ENCODE results near the gene MEA1. TPM values are rescaled to one million over a fixed set of nuclear protein-coding genes. Genes with fewer than 3 reads are reported as not detected.
A peak's percentile ranks its signal among the peaks of the same experiment; 100 is the strongest.

The MEA1 gene
- total RNA-seq, 1 experiment from 2014 or later, result 77.6 TPM

- CTCF ChIA-PET, result no interaction called here
- H4K20me1 ChIP-seq (ENCODE audit: insufficient read depth), result no peaks in the 10 kb centered on the region
- H2AFZ ChIP-seq, result no peak overlapping the region
- no TSS peak for BruUV-seq (replicated peaks)
- H3K4me1 ChIP-seq (replicated peaks; ENCODE audit: insufficient read depth), result peaks cover 40% of the 10 kb centered on the region
- no peak for DNase-seq
- peaks cover 6% of the 10 kb centered on the region; the same call in 1 of the 2 replicates for H3K36me3 ChIP-seq (ENCODE audit: low read depth)
- no peak overlapping the region for H3K4me2 ChIP-seq
- intact Hi-C loops (cut with micrococcal nuclease; ENCODE audit: unreplicated experiment), result no loop called here
- peaks cover 45% of the 10 kb centered on the region for H3F3A ChIP-seq (ENCODE audit: insufficient read depth, low read depth)
- TF ChIP-seq EZH2 (IDR thresholded peaks at IDR 0.05; ENCODE audit: low read depth), result no peak
- TF ChIP-seq, protein P1, sequence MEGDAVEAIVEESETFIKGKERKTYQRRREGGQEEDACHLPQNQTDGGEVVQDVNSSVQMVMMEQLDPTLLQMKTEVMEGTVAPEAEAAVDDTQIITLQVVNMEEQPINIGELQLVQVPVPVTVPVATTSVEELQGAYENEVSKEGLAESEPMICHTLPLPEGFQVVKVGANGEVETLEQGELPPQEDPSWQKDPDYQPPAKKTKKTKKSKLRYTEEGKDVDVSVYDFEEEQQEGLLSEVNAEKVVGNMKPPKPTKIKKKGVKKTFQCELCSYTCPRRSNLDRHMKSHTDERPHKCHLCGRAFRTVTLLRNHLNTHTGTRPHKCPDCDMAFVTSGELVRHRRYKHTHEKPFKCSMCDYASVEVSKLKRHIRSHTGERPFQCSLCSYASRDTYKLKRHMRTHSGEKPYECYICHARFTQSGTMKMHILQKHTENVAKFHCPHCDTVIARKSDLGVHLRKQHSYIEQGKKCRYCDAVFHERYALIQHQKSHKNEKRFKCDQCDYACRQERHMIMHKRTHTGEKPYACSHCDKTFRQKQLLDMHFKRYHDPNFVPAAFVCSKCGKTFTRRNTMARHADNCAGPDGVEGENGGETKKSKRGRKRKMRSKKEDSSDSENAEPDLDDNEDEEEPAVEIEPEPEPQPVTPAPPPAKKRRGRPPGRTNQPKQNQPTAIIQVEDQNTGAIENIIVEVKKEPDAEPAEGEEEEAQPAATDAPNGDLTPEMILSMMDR (conservative IDR thresholded peaks at IDR 0.05), result no peak
- H3K9me2 ChIP-seq (ENCODE audit: insufficient read depth), result no peaks in the 10 kb centered on the region
- H3K27me3 ChIP-seq (ENCODE audit: insufficient read depth, low read depth), result no peaks in the 10 kb centered on the region
- H3K27ac ChIP-seq, result no peak overlapping the region
- no peaks in the 10 kb centered on the region for H3K9me3 ChIP-seq (ENCODE audit: insufficient read depth, low read depth)
- peaks cover 22% of the 10 kb centered on the region for H3K79me2 ChIP-seq (ENCODE audit: low read depth)
- POLR2A ChIA-PET (ENCODE audit: unreplicated experiment), result interaction anchor here (0.5 kb wide), 1 partner anchor 33 kb away, joined by 6 read pairs; no protein-coding TSS in a partner anchor
- no peak overlapping the region for H3K4me3 ChIP-seq
These were observed 39.8 kb downstream of the MEA1 start for GRCh38 chr6:42973926-42974325.

- peaks cover 30% of the 10 kb centered on the region for H3K4me1 ChIP-seq (replicated peaks; ENCODE audit: insufficient read depth)
- H3K36me3 ChIP-seq (ENCODE audit: low read depth), result peaks cover 6% of the 10 kb centered on the region; the same call in 1 of the 2 replicates
- ChIA-PET POLR2A (ENCODE audit: unreplicated experiment) (no interaction called here), CTCF (no interaction called here)
- H3K9me3 ChIP-seq (ENCODE audit: insufficient read depth, low read depth), result no peaks in the 10 kb centered on the region
- no peak overlapping the region for H2AFZ ChIP-seq
- peaks cover 39% of the 10 kb centered on the region for H3F3A ChIP-seq (ENCODE audit: insufficient read depth, low read depth)
- no peak for DNase-seq
- H3K27ac ChIP-seq, result peak overlapping the region; percentile 66
- no peak overlapping the region for H3K4me3 ChIP-seq
- no peaks in the 10 kb centered on the region for H3K9me2 ChIP-seq (ENCODE audit: insufficient read depth)
- H3K27me3 ChIP-seq (ENCODE audit: insufficient read depth, low read depth), result no peaks in the 10 kb centered on the region
- H4K20me1 ChIP-seq (ENCODE audit: insufficient read depth), result no peaks in the 10 kb centered on the region
- no peak overlapping the region for H3K4me2 ChIP-seq
- H3K79me2 ChIP-seq (ENCODE audit: low read depth), result peaks cover 7% of the 10 kb centered on the region
- TF ChIP-seq, protein P1 (conservative IDR thresholded peaks at IDR 0.05), result no peak
- TF ChIP-seq EZH2 (IDR thresholded peaks at IDR 0.05; ENCODE audit: low read depth), result no peak
- intact Hi-C loops (cut with micrococcal nuclease; ENCODE audit: unreplicated experiment), result no loop called here
- no TSS peak for BruUV-seq (replicated peaks)
These were observed 41.9 kb downstream of the MEA1 start for GRCh38 chr6:42971746-42972327.

GRCh38 chr6:42970871-42971612 is 42.7 kb downstream of the MEA1 start:
- peak overlapping the region; percentile 66 for H3K27ac ChIP-seq
- TF ChIP-seq, protein P1 (conservative IDR thresholded peaks at IDR 0.05), result no peak
- TF ChIP-seq EZH2 (IDR thresholded peaks at IDR 0.05; ENCODE audit: low read depth), result no peak
- H2AFZ ChIP-seq, result no peak overlapping the region
- H3K79me2 ChIP-seq (ENCODE audit: low read depth), result no peaks in the 10 kb centered on the region
- no peaks in the 10 kb centered on the region for H4K20me1 ChIP-seq (ENCODE audit: insufficient read depth)
- no peaks in the 10 kb centered on the region; the same call in 1 of the 2 replicates for H3K36me3 ChIP-seq (ENCODE audit: low read depth)
- intact Hi-C loops (cut with micrococcal nuclease; ENCODE audit: unreplicated experiment), result no loop called here
- no TSS peak for BruUV-seq (replicated peaks)
- H3F3A ChIP-seq (ENCODE audit: insufficient read depth, low read depth), result peaks cover 33% of the 10 kb centered on the region
- ChIA-PET POLR2A (ENCODE audit: unreplicated experiment) (interaction anchor here (0.7 kb wide), 1 partner anchor 13 kb away, joined by 6 read pairs; the partner anchor contains the start of gene PPP2R5D), CTCF (no interaction called here)
- no peaks in the 10 kb centered on the region for H3K9me2 ChIP-seq (ENCODE audit: insufficient read depth)
- H3K4me1 ChIP-seq (replicated peaks; ENCODE audit: insufficient read depth), result peaks cover 25% of the 10 kb centered on the region
- DNase-seq, result peak; percentile 21 to 70
- no peaks in the 10 kb centered on the region for H3K27me3 ChIP-seq (ENCODE audit: insufficient read depth, low read depth)
- H3K4me2 ChIP-seq, result peak overlapping the region; percentile 59
- H3K4me3 ChIP-seq, result no peak overlapping the region; the same call in 1 of the 2 replicates
- no peaks in the 10 kb centered on the region for H3K9me3 ChIP-seq (ENCODE audit: insufficient read depth, low read depth)

Measured in PC-9 (cell line).